Loucy (cell line): Measurements from ENCODE around the gene EFNA5.

Source experiments
- H2AFZ ChIP-seq: fragments of 200-600 bp; sonication (generic); 2 replicates; pipeline ENCODE4 v1.6.0; 2016; ENCODE audit warnings: antibody characterized with exemption, mild to moderate bottlenecking, low read length, moderate library complexity
- H3F3A ChIP-seq: fragments of 200-600 bp; 2 replicates; pipeline ENCODE4 v1.6.0; 2016; ENCODE audit warnings: antibody characterized with exemption, low read depth, mild to moderate bottlenecking
- H3K27me3 ChIP-seq: fragments of 200-600 bp; sonication (generic); 2 replicates; pipeline ENCODE4 v1.6.1; 2014; ENCODE audit warnings: low read length, mild to moderate bottlenecking; ENCODE audit not compliant: insufficient read depth, poor library complexity, severe bottlenecking
- H3K36me3 ChIP-seq: fragments of 200-600 bp; sonication (generic); 2 replicates; pipeline ENCODE4 v1.6.1; 2016; ENCODE audit warnings: low read length; ENCODE audit not compliant: insufficient read depth
- H3K4me1 ChIP-seq: fragments of 200-600 bp; sonication (generic); 2 replicates; pipeline ENCODE4 v1.5.1; 2014; ENCODE audit warnings: low read length, mild to moderate bottlenecking; ENCODE audit not compliant: insufficient read depth, poor library complexity, severe bottlenecking
- H3K4me2 ChIP-seq: fragments of 200-600 bp; sonication (generic); 2 replicates; pipeline ENCODE4 v1.6.0; 2014; ENCODE audit warnings: antibody characterized with exemption, low read length, low read depth, mild to moderate bottlenecking; ENCODE audit not compliant: poor library complexity, severe bottlenecking
- H3K4me3 ChIP-seq: fragments of 200-600 bp; sonication (generic); 2 replicates; pipeline ENCODE4 v1.5.1; 2014; ENCODE audit warnings: low read length, mild to moderate bottlenecking, mixed read lengths; ENCODE audit not compliant: poor library complexity, severe bottlenecking
- H3K79me2 ChIP-seq: fragments of 200-600 bp; sonication (generic); 2 replicates; pipeline ENCODE4 v1.6.1; 2014; ENCODE audit warnings: low read length; ENCODE audit not compliant: insufficient read depth
- H3K9ac ChIP-seq: fragments of 200-600 bp; sonication (generic); 2 replicates; pipeline ENCODE4 v1.6.0; 2014; ENCODE audit warnings: mild to moderate bottlenecking, low read depth, low read length, moderate library complexity; ENCODE audit not compliant: poor library complexity, severe bottlenecking
- H3K9me2 ChIP-seq: fragments of 200-600 bp; sonication (generic); replicated peaks from 2 replicates; pipeline ENCODE4 v1.6.1; 2016; ENCODE audit warnings: low read depth, low read length, mixed read lengths
- H3K9me3 ChIP-seq: fragments of 200-600 bp; sonication (generic); 2 replicates; pipeline ENCODE4 v1.6.1; 2014; ENCODE audit warnings: mild to moderate bottlenecking, antibody characterized with exemption, low read length, low read depth; ENCODE audit not compliant: insufficient read depth
- H4K20me1 ChIP-seq: fragments of 200-600 bp; sonication (generic); 2 replicates; pipeline ENCODE4 v1.6.0; 2014; ENCODE audit warnings: antibody characterized with exemption, low read length, mild to moderate bottlenecking; ENCODE audit not compliant: insufficient read depth, poor library complexity, severe bottlenecking
- CTCF ChIP-seq: fragments of 200-600 bp; sonication (generic); conservative IDR thresholded peaks from 2 replicates; pipeline ENCODE4 v1.5.1; 2014; ENCODE audit warnings: mild to moderate bottlenecking, antibody characterized with exemption, low read length
- EZH2phosphoT487 ChIP-seq: fragments of 200-600 bp; IDR thresholded peaks from 2 replicates; pipeline ENCODE4 v1.6.1; 2018; ENCODE audit warnings: antibody characterized with exemption, mild to moderate bottlenecking, moderate library complexity, borderline replicate concordance

EFNA5 gene

GRCh38 chr5:107368615-107369014, 302.1 kb downstream of the EFNA5 start:
- H3K4me1 ChIP-seq: peaks cover 6% of the 10 kb centered on the region
- H3F3A ChIP-seq: no peaks in the 10 kb centered on the region
- no peak overlapping the region for H3K4me2 ChIP-seq
- H4K20me1 ChIP-seq: no peaks in the 10 kb centered on the region
- H3K79me2 ChIP-seq: no peaks in the 10 kb centered on the region
- no peak overlapping the region for H2AFZ ChIP-seq
- H3K9ac ChIP-seq: no peak overlapping the region
- no peaks in the 10 kb centered on the region for H3K27me3 ChIP-seq
- no peak overlapping the region for H3K4me3 ChIP-seq
- H3K9me2 ChIP-seq: no peaks in the 10 kb centered on the region
- TF ChIP-seq EZH2phosphoT487 (no peak), CTCF (no peak)
- no peaks in the 10 kb centered on the region for H3K36me3 ChIP-seq
- no peaks in the 10 kb centered on the region for H3K9me3 ChIP-seq

GRCh38 chr5:107367939-107368338, 302.8 kb downstream of the EFNA5 start:
- Histone ChIP-seq H3K4me2 (no peak overlapping the region), H4K20me1 (no peaks in the 10 kb centered on the region), H3K79me2 (no peaks in the 10 kb centered on the region), H3K36me3 (no peaks in the 10 kb centered on the region), H3K4me3 (no peak overlapping the region), H3F3A (no peaks in the 10 kb centered on the region), H3K9me2 (no peaks in the 10 kb centered on the region), H3K9me3 (no peaks in the 10 kb centered on the region), H2AFZ (no peak overlapping the region), H3K9ac (no peak overlapping the region), H3K4me1 (peaks cover 6% of the 10 kb centered on the region), H3K27me3 (no peaks in the 10 kb centered on the region)
- TF ChIP-seq EZH2phosphoT487 (no peak), CTCF (no peak)

- Histone ChIP-seq H4K20me1 (no peaks in the 10 kb centered on the region), H3K79me2 (no peaks in the 10 kb centered on the region), H3K9me2 (no peaks in the 10 kb centered on the region), H3K36me3 (no peaks in the 10 kb centered on the region), H3K9ac (no peak overlapping the region), H3K27me3 (no peaks in the 10 kb centered on the region), H3K4me1 (peaks cover 6% of the 10 kb centered on the region), H2AFZ (no peak overlapping the region), H3K4me3 (no peak overlapping the region), H3F3A (no peaks in the 10 kb centered on the region), H3K4me2 (no peak overlapping the region), H3K9me3 (no peaks in the 10 kb centered on the region)
- TF ChIP-seq CTCF (no peak), EZH2phosphoT487 (no peak)
Measured at GRCh38 chr5:107367480-107367879, 303.3 kb downstream of the EFNA5 start.
